Measurements from ENCODE around the gene EPO.

DNA sequence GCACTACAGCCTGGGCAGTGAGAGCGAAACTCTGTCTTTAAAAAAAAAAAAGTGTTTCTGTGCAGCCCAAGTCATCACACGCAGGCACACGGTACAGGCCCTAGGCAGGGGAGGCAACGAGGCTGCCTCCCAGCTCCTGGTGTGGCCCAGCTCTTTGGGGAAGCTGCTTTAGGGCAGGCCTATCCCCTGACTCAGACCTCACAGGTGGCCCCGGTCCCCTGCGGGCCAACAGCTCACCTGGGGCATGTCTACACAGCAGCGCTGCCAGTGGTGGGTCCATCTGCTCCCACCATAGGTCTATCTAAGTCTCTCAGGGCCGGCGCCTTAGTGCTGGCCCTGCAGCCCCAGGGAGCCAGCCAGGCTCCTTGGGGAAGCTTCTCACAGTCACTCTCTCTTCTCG, 44.6 kb downstream of the EPO start:
- TF ChIP-seq POLR2A (IDR thresholded peaks at IDR 0.05; ENCODE audit: low read length) (no peak), GATA1 (IDR thresholded peaks at IDR 0.05; ENCODE audit: low read depth, low read length) (no peak)
